ENCODE measurements around the gene SLC35F4. TPM values are rescaled to one million over a fixed set of nuclear protein-coding genes. Genes with fewer than 3 reads are reported as not detected.

The SLC35F4 gene
- total and polyA plus RNA-seq, 2 donors from 2014 or later, result 0.30 TPM; not detected in 1

- Histone ChIP-seq H3K36me3 (ENCODE audit: control insufficient read depth in 2 of 3, insufficient read depth in 3 of 3, low read length in 3 of 3) (no peaks in the 10 kb centered on the region), H3K9me3 (ENCODE audit: control insufficient read depth in 2 of 3, insufficient read depth in 1 of 3, low read length in 3 of 3) (no peaks in the 10 kb centered on the region), H3K27me3 (ENCODE audit: control insufficient read depth, insufficient read depth, low read length) (no peaks in the 10 kb centered on the region), H3K27ac (ENCODE audit: low read depth in 2 of 2, low read length in 2 of 2) (no peak overlapping the region), H3K4me1 (ENCODE audit: control insufficient read depth in 2 of 3, insufficient read depth in 2 of 3, low read depth in 1 of 3, low read length in 3 of 3) (peaks cover 0 to 7% (median 0%) of the 10 kb centered on the region in 3 donors), H3K9ac (ENCODE audit: low read length in 3 of 3) (no peak overlapping the region), H3K4me3 (ENCODE audit: low read length in 3 of 3) (no peak overlapping the region)
- DNase-seq (no peak), FAIRE-seq (no peak)
- intact Hi-C loops (cut with DNase I), result no loop called here
- TF ChIP-seq CTCF (IDR thresholded peaks at IDR 0.05; ENCODE audit: borderline replicate concordance, extremely low read depth, insufficient read depth), result no peak
Observed at GRCh38 chr14:57567220-57567619, 298.7 kb downstream of the SLC35F4 start.

GRCh38 chr14:57560681-57561080 is 305.2 kb downstream of the SLC35F4 start:
- Histone ChIP-seq H3K27ac (ENCODE audit: low read depth in 2 of 2, low read length in 2 of 2) (peak overlapping the region; percentile 71 to 74), H3K4me3 (ENCODE audit: low read length in 3 of 3) (peak overlapping the region in 1 of 3 donors; percentile 33), H3K4me1 (ENCODE audit: control insufficient read depth in 2 of 3, insufficient read depth in 2 of 3, low read depth in 1 of 3, low read length in 3 of 3) (peaks cover 0 to 14% (median 6%) of the 10 kb centered on the region in 3 donors), H3K27me3 (ENCODE audit: control insufficient read depth, insufficient read depth, low read length) (no peaks in the 10 kb centered on the region), H3K9me3 (ENCODE audit: control insufficient read depth in 2 of 3, insufficient read depth in 1 of 3, low read length in 3 of 3) (no peaks in the 10 kb centered on the region), H3K9ac (ENCODE audit: low read length in 3 of 3) (no peak overlapping the region), H3K36me3 (ENCODE audit: control insufficient read depth in 2 of 3, insufficient read depth in 3 of 3, low read length in 3 of 3) (no peaks in the 10 kb centered on the region)
- FAIRE-seq (peak; percentile 90), DNase-seq (peak in 1 of 5 donors; percentile 37)
- no peak for TF ChIP-seq CTCF (IDR thresholded peaks at IDR 0.05; ENCODE audit: borderline replicate concordance, extremely low read depth, insufficient read depth)
- intact Hi-C loops (cut with DNase I), result no loop called here

GRCh38 chr14:57559576-57559975 is 306.3 kb downstream of the SLC35F4 start:
- DNase-seq (peak in 4 of 5 donors; percentile 52 to 87 (median 70)), FAIRE-seq (no peak)
- intact Hi-C loops (cut with DNase I), result no loop called here
- no peaks in the 10 kb centered on the region for H3K9me3 ChIP-seq (ENCODE audit: control insufficient read depth in 2 of 3, insufficient read depth in 1 of 3, low read length in 3 of 3)
- H3K27ac ChIP-seq (ENCODE audit: low read depth in 2 of 2, low read length in 2 of 2), result peak overlapping the region; percentile 71 to 74
- no peak overlapping the region for H3K9ac ChIP-seq (ENCODE audit: low read length in 3 of 3)
- TF ChIP-seq CTCF (IDR thresholded peaks at IDR 0.05; ENCODE audit: borderline replicate concordance, extremely low read depth, insufficient read depth), result no peak
- H3K27me3 ChIP-seq (ENCODE audit: control insufficient read depth, insufficient read depth, low read length), result no peaks in the 10 kb centered on the region
- peaks cover 0 to 14% (median 6%) of the 10 kb centered on the region in 3 donors for H3K4me1 ChIP-seq (ENCODE audit: control insufficient read depth in 2 of 3, insufficient read depth in 2 of 3, low read depth in 1 of 3, low read length in 3 of 3)
- no peaks in the 10 kb centered on the region for H3K36me3 ChIP-seq (ENCODE audit: control insufficient read depth in 2 of 3, insufficient read depth in 3 of 3, low read length in 3 of 3)
- peak overlapping the region in 1 of 3 donors; percentile 33 for H3K4me3 ChIP-seq (ENCODE audit: low read length in 3 of 3)

Measured in kidney (tissue), 14 donors.